Vagina (tissue), 2 donors: Measurements from ENCODE around the gene NDUFS3. TPM values are rescaled to one million over a fixed set of nuclear protein-coding genes. Genes with fewer than 3 reads are reported as not detected.

Source experiments
- DNase-seq, 2 donors: peaks; one replicate each; pipeline ENCODE4 v3.0.0-alpha.2; 2017; ENCODE audit errors: extremely low spot score in 2 of 2
- H3K27ac ChIP-seq: fragments of 200-600 bp; sonication (generic); one replicate; pipeline ENCODE4 v1.5.1; 2019
- H3K27me3 ChIP-seq: fragments of 200-600 bp; sonication (generic); one replicate; pipeline ENCODE4 v1.5.1; 2019
- H3K36me3 ChIP-seq, 2 donors: fragments of 200-600 bp; sonication (generic); one replicate each; pipeline ENCODE4 v1.5.1; 2017 to 2019
- H3K4me1 ChIP-seq: fragments of 200-600 bp; sonication (generic); one replicate; pipeline ENCODE4 v1.5.1; 2019
- H3K4me3 ChIP-seq, 2 donors: fragments of 200-600 bp; sonication (generic); 1 replicate in 1 of 2; 2 replicates in 1 of 2; pipeline ENCODE4 v1.5.1; 2016 to 2019
- H3K9me3 ChIP-seq: fragments of 200-600 bp; sonication (generic); one replicate; pipeline ENCODE4 v1.5.1; 2019
- CTCF ChIP-seq, 3 experiments: fragments of 450-650 bp in 2 of 3; fragments of 200-600 bp in 1 of 3; sonication (generic) in 1 of 3; IDR thresholded peaks; one replicate each; pipeline ENCODE4 v1.5.1; 2017 to 2019; ENCODE audit warnings: antibody characterized with exemption in 3 of 3, mild to moderate bottlenecking in 2 of 3, moderate library complexity in 2 of 3
- POLR2A ChIP-seq, 2 donors: fragments of 450-650 bp; IDR thresholded peaks; one replicate each; pipeline ENCODE4 v1.6.1; 2017; ENCODE audit warnings: antibody characterized with exemption in 2 of 2, mild to moderate bottlenecking in 2 of 2, moderate library complexity in 2 of 2
- POLR2AphosphoS5 ChIP-seq, 2 donors: sonication (generic); formaldehyde crosslinking; IDR thresholded peaks; one replicate each; pipeline ENCODE4 v1.9.0; 2017; ENCODE audit warnings: antibody characterized with exemption in 2 of 2, mild to moderate bottlenecking in 2 of 2, low read depth in 1 of 2; ENCODE audit not compliant: insufficient read depth in 1 of 2
- intact Hi-C: fragments of 100-400 bp; cut with DNase I; formaldehyde crosslinking; loops from one replicate; pipeline ENCODE4 v1.15.1; 2023
- total RNA-seq: library from RNA; depleted of rRNA; stranded (reverse); fragments of >200 nt; gene quantifications from one replicate; pipeline ENCODE4 v1.2.3, GENCODE V29; 2016

The NDUFS3 gene
- total RNA-seq, 1 donor from 2014 or later = 60.4 TPM

GRCh38 chr11:47589118-47589517 lies 10.2 kb downstream of the NDUFS3 start:
- no peaks in the 10 kb centered on the region for H3K9me3 ChIP-seq
- DNase-seq = no peak
- H3K4me3 ChIP-seq = peak overlapping the region; percentile 41 to 48
- no peak overlapping the region for H3K27ac ChIP-seq
- TF ChIP-seq CTCF (IDR thresholded peaks at IDR 0.05) = no peak
- no peak for TF ChIP-seq POLR2A (IDR thresholded peaks at IDR 0.05)
- no peak for TF ChIP-seq POLR2AphosphoS5 (IDR thresholded peaks at IDR 0.05; ENCODE audit: insufficient read depth in 1 of 2, low read depth in 1 of 2)
- peaks cover 25% of the 10 kb centered on the region for H3K4me1 ChIP-seq
- H3K27me3 ChIP-seq = peaks cover 6% of the 10 kb centered on the region
- H3K36me3 ChIP-seq = peaks cover 0 to 9% of the 10 kb centered on the region in 2 donors
- intact Hi-C loops = no loop called here

GRCh38 chr11:47589584-47589976 lies 10.7 kb downstream of the NDUFS3 start:
- H3K36me3 ChIP-seq = peaks cover 0 to 4% of the 10 kb centered on the region in 2 donors
- H3K9me3 ChIP-seq = no peaks in the 10 kb centered on the region
- TF ChIP-seq CTCF (IDR thresholded peaks at IDR 0.05) (no peak), POLR2AphosphoS5 (IDR thresholded peaks at IDR 0.05; ENCODE audit: insufficient read depth in 1 of 2, low read depth in 1 of 2) (no peak), POLR2A (IDR thresholded peaks at IDR 0.05) (no peak)
- peaks cover 6% of the 10 kb centered on the region for H3K27me3 ChIP-seq
- H3K27ac ChIP-seq = no peak overlapping the region
- H3K4me3 ChIP-seq = peak overlapping the region; percentile 41 to 48
- H3K4me1 ChIP-seq = peaks cover 30% of the 10 kb centered on the region
- intact Hi-C loops = no loop called here
- no peak for DNase-seq

GRCh38 chr11:47589977-47590861 lies 11.3 kb downstream of the NDUFS3 start:
- TF ChIP-seq POLR2A (IDR thresholded peaks at IDR 0.05) = no peak
- peak in 1 of 2 donors; percentile 52 for TF ChIP-seq POLR2AphosphoS5 (IDR thresholded peaks at IDR 0.05; ENCODE audit: insufficient read depth in 1 of 2, low read depth in 1 of 2)
- TF ChIP-seq CTCF (IDR thresholded peaks at IDR 0.05) = no peak
- intact Hi-C loops = no loop called here
- Histone ChIP-seq H3K9me3 (no peaks in the 10 kb centered on the region), H3K4me1 (peaks cover 30% of the 10 kb centered on the region), H3K4me3 (peak overlapping the region; percentile 41 to 48), H3K27me3 (peaks cover 6% of the 10 kb centered on the region), H3K36me3 (no peaks in the 10 kb centered on the region), H3K27ac (no peak overlapping the region)
- no peak for DNase-seq

GRCh38 chr11:47591764-47592163 lies 12.9 kb downstream of the NDUFS3 start:
- peaks cover 26% of the 10 kb centered on the region for H3K4me1 ChIP-seq
- no peaks in the 10 kb centered on the region for H3K9me3 ChIP-seq
- intact Hi-C loops = no loop called here
- no peak overlapping the region for H3K4me3 ChIP-seq
- no peak overlapping the region for H3K27ac ChIP-seq
- no peaks in the 10 kb centered on the region for H3K36me3 ChIP-seq
- DNase-seq = no peak
- H3K27me3 ChIP-seq = peaks cover 6% of the 10 kb centered on the region
- TF ChIP-seq CTCF (IDR thresholded peaks at IDR 0.05) (no peak), POLR2A (IDR thresholded peaks at IDR 0.05) (no peak), POLR2AphosphoS5 (IDR thresholded peaks at IDR 0.05; ENCODE audit: insufficient read depth in 1 of 2, low read depth in 1 of 2) (no peak)

- H3K27ac ChIP-seq = no peak overlapping the region
- no peak for DNase-seq
- no peaks in the 10 kb centered on the region for H3K9me3 ChIP-seq
- TF ChIP-seq CTCF (IDR thresholded peaks at IDR 0.05) = no peak
- no peak for TF ChIP-seq POLR2AphosphoS5 (IDR thresholded peaks at IDR 0.05; ENCODE audit: insufficient read depth in 1 of 2, low read depth in 1 of 2)
- TF ChIP-seq POLR2A (IDR thresholded peaks at IDR 0.05) = no peak
- H3K4me3 ChIP-seq = no peak overlapping the region
- H3K4me1 ChIP-seq = peaks cover 23% of the 10 kb centered on the region
- H3K27me3 ChIP-seq = peaks cover 6% of the 10 kb centered on the region
- no peaks in the 10 kb centered on the region for H3K36me3 ChIP-seq
- intact Hi-C loops = no loop called here
Measured at GRCh38 chr11:47592251-47592650, 13.4 kb downstream of the NDUFS3 start.
